Hematopoietic multipotent progenitor cell treated with erythropoietin and hydrocortisone succinate and interleukin-3 and kit ligand, for 17 days (in vitro differentiated cells): ENCODE results near the gene TSPAN5.
A peak's percentile ranks its signal among the peaks of the same experiment; 100 is the strongest.

Experiments
- DNase-seq: peaks from one replicate; pipeline ENCODE4 v3.0.0-alpha.2; 2015; ENCODE audit warnings: low spot score

TSPAN5 gene

GRCh38 chr4:98673288-98673644 is 14.9 kb upstream of the TSPAN5 start:
- DNase-seq, result no peak

- DNase-seq, result no peak
Measured at GRCh38 chr4:98672583-98673287, 14.3 kb upstream of the TSPAN5 start.

GRCh38 chr4:98671131-98671530 is 12.7 kb upstream of the TSPAN5 start:
- no peak for DNase-seq

GRCh38 chr4:98670186-98670585 is 11.8 kb upstream of the TSPAN5 start:
- no peak for DNase-seq

- peak; percentile 33 for DNase-seq
Measured at GRCh38 chr4:98669577-98669976, 11.2 kb upstream of the TSPAN5 start.

GRCh38 chr4:98664959-98665358 is 6.5 kb upstream of the TSPAN5 start:
- no peak for DNase-seq

GRCh38 chr4:98663226-98664006 is 5.0 kb upstream of the TSPAN5 start:
- DNase-seq, result no peak

GRCh38 chr4:98662626-98663225 is 4.3 kb upstream of the TSPAN5 start:
- no peak for DNase-seq

- no peak for DNase-seq
Measured at GRCh38 chr4:98662055-98662453, 3.6 kb upstream of the TSPAN5 start.

- peak; percentile 84 for DNase-seq
Measured at GRCh38 chr4:98661371-98662054, 3.1 kb upstream of the TSPAN5 start.

GRCh38 chr4:98659741-98660462 is 1.5 kb upstream of the TSPAN5 start:
- DNase-seq, result peak; percentile 70

GRCh38 chr4:98659106-98659592 is 738 bp upstream of the TSPAN5 start:
- peak; percentile 53 for DNase-seq

GRCh38 chr4:98657531-98658286 is 702 bp downstream of the TSPAN5 start:
- peak; percentile 78 for DNase-seq

GRCh38 chr4:98656886-98657285 is 1.5 kb downstream of the TSPAN5 start:
- no peak for DNase-seq

GRCh38 chr4:98656443-98656842 is 2.0 kb downstream of the TSPAN5 start:
- no peak for DNase-seq

GRCh38 chr4:98653890-98654867 is 4.2 kb downstream of the TSPAN5 start:
- peak; percentile 32 for DNase-seq

- DNase-seq, result no peak
Measured at GRCh38 chr4:98652996-98653395, 5.4 kb downstream of the TSPAN5 start.

GRCh38 chr4:98648602-98649001 is 9.8 kb downstream of the TSPAN5 start:
- DNase-seq, result no peak

- no peak for DNase-seq
Measured at GRCh38 chr4:98646422-98646821, 12.0 kb downstream of the TSPAN5 start.

- DNase-seq, result no peak
Measured at GRCh38 chr4:98645527-98645926, 12.9 kb downstream of the TSPAN5 start.
